ENCODE data around the gene SEPTIN3.

GRCh38 chr22:41922328-41922727, 46.9 kb upstream of the SEPTIN3 start:
- TF ChIP-seq CTCF (IDR thresholded peaks at IDR 0.05), result no peak
- no peak for TF ChIP-seq POLR2AphosphoS5 (IDR thresholded peaks at IDR 0.05)
- TF ChIP-seq POLR2A (IDR thresholded peaks at IDR 0.05), result no peak
